Rectal smooth muscle tissue (tissue), 1 donor: ENCODE data around the gene POP7.
A peak's percentile ranks its signal among the peaks of the same experiment; 100 is the strongest.
"Not testable (repeated sequence)": the region's sequence is repeated elsewhere in the genome, so short reads cannot be mapped to it uniquely, and the experiment has no call there.

ENCODE experiments used
- H3K27ac ChIP-seq: one replicate; pipeline ENCODE4 v1.7.0; 2013; ENCODE audit warnings: low read depth, low read length, inconsistent platforms
- H3K27me3 ChIP-seq: one replicate; pipeline ENCODE4 v1.7.0; 2013; ENCODE audit warnings: low read length; ENCODE audit not compliant: control insufficient read depth, insufficient read depth
- H3K36me3 ChIP-seq: one replicate; pipeline ENCODE4 v1.7.0; 2013; ENCODE audit warnings: low read length; ENCODE audit not compliant: control insufficient read depth, insufficient read depth
- H3K4me1 ChIP-seq: one replicate; pipeline ENCODE4 v1.7.0; 2013; ENCODE audit warnings: low read length; ENCODE audit not compliant: control insufficient read depth, insufficient read depth
- H3K4me3 ChIP-seq: one replicate; pipeline ENCODE4 v1.7.0; 2013; ENCODE audit warnings: low read length
- H3K9ac ChIP-seq: one replicate; pipeline ENCODE4 v1.7.0; 2013; ENCODE audit warnings: low read length

POP7 gene

DNA sequence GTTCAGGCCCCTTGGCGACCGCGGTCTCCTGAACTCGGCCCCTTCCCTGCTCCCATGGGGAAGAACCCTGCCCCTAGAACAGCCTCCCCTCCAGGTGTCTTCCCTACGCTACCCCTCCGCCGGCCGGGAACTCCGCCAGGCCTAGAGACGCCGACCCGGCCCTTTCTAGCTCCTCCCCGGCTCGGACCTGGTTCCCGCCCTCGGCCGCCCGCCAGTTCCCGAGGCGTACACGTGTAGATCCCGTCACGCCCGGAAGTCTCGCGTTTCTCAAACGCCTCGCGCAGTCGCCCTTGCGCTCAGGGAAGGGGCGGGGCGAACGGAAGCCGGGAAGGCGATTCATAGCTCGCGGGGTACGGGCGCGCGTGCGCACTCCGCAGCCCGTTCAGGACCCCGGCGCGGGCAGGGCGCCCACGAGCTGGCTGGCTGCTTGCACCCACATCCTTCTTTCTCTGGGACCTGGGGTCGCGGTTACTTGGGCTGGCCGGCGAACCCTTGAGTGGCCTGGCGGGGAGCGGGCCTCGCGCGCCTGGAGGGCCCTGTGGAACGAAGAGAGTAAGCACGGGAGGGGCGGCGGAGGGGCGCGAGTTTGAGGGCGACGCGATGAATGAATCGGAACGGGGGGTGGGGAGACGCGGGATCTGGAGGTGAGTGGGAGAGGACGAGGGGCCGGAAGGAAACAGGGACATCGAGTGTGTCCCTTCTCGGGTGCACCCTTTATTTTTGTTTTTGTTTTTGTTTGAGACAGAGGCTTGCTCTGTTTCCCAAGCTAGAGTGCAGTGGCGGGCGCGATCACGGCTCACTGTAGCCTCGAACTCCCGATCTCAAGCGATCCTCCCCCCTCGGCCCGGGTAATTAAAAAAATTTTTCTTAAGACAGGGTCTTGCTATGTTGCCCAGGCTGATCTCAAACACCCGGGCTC is at the start of gene POP7:
Gene POP7, plus strand, starts transcription at position 369 of the 919 bp plus-strand sequence. CDS start 710 bp downstream, outside the sequence.
- no peaks in the 10 kb centered on the region for H3K27me3 ChIP-seq
- H3K4me1 ChIP-seq = peaks cover 9% of the 10 kb centered on the region
- peak within 1 kb of the TSS; percentile 94 for H3K4me3 ChIP-seq
- no peaks in the 10 kb centered on the region for H3K36me3 ChIP-seq
- H3K27ac ChIP-seq = peak within 1 kb of the TSS; percentile 85
- H3K9ac ChIP-seq = peak within 1 kb of the TSS; percentile 78

DNA sequence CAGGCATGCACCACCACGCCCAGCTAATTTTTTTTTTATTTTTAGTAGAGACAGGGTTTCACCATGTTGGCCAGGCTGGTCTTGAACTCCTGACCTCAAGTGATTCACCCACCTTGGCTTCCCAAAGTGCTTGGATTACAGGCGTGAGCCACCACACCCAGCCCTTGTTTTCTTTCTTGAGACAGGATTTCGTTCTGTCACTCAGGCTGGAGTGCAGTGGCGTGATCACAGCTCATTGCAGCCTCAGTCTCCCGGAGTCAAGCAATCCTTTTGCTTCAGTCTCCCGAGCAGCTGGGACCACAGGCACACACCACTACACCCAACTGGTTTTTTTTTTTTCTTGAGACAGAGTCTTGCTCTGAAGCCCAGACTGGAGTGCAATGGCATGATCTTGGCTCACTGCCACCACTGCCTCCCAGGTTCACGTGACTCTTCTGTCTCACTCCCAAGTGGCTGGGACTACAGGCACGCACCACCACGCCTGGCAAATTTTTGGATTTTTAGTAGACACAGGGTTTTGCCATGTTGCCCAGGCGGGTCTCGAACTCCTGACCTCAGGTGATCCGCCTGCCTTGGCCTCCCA is 43.6 kb upstream of the POP7 start:
- not testable (repeated sequence) for H3K9ac ChIP-seq, H3K27ac ChIP-seq, H3K27me3 ChIP-seq, H3K4me1 ChIP-seq, H3K36me3 ChIP-seq, H3K4me3 ChIP-seq

DNA sequence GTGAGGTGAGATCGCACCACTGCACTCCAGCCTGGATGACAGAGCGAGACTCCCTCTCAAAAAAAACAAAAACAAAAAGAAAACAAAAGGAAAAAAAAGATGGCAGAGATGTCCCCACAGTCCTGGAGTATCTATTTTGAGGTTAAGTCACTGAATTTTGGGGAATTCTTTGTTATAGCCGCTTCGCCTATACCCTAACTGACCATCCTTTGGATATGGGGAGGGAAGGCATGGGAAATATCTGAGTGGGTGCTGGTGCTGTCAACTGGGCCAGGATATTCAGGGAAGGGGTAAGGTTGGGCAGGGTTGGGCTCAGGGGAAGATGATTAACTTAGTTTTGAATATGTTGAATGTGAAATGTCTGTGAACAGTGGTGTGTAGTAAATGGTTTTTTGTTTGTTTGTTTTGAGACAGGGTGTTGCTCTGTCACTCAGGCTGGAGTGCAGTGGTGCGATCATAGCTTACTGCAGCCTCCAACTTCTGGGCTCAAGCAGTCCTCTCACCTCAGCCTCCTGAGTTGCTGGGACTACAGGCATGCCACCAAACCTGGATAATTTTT is 40.7 kb upstream of the POP7 start:
- H3K4me1 ChIP-seq = no peaks in the 10 kb centered on the region
- H3K36me3 ChIP-seq = no peaks in the 10 kb centered on the region
- H3K9ac ChIP-seq = no peak overlapping the region
- H3K4me3 ChIP-seq = no peak overlapping the region
- no peak overlapping the region for H3K27ac ChIP-seq
- H3K27me3 ChIP-seq = no peaks in the 10 kb centered on the region

DNA sequence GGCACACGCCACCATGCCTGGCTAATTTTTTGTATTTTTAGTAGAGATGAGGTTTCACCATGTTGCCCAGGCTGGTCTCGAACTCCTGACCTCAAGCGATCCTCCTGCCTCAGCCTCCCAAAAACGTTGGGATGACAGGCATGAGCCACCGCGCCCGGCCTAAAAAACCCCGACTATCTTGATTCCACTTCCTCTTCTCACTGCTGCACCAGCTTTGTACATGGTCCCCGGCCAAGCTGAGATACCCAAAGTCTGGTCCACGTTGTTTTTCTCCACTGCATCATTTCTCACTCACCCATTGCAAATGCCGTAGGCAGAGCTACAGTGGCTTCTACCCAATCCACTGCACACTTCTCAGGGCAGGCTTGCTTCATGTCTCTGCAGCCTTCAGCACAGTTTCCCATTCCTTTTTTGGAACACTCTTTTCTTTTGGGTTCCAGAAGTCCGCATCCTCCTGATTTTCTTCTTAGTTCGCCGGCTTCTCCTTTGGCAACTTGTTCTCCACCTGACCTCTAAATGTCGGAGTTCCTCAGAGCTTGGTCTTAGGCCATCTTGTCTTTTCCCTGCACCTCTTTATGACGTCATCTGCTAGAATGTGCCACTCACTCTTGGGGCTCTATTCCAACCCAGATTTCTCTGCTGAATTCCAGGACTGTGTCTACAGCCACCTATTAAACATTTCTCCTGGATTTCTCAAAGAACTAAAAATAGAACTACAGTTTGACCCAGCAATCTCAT is 38.4 kb upstream of the POP7 start:
- H3K4me3 ChIP-seq = no peak overlapping the region
- no peak overlapping the region for H3K27ac ChIP-seq
- H3K27me3 ChIP-seq = no peaks in the 10 kb centered on the region
- H3K9ac ChIP-seq = no peak overlapping the region
- H3K4me1 ChIP-seq = no peaks in the 10 kb centered on the region
- no peaks in the 10 kb centered on the region for H3K36me3 ChIP-seq

DNA sequence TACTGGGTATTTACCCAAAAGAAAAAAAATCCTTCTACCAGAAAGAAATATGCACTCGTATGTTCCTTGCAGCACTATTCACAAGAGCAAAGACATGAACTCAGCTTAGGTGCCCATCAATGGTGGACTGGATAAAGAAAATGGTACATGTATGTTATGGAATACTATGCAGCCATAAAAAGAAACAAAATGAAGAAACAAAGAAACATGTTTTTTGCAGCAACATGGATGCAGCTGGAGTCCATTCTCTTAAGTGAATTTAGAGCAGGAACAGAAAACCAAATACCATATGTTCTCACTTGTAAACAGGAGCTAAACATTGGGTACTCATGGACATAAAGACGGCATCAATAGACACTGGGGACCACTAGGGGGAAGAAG is 37.9 kb upstream of the POP7 start:
- no peaks in the 10 kb centered on the region for H3K36me3 ChIP-seq
- no peak overlapping the region for H3K4me3 ChIP-seq
- H3K9ac ChIP-seq = no peak overlapping the region
- H3K4me1 ChIP-seq = no peaks in the 10 kb centered on the region
- H3K27me3 ChIP-seq = no peaks in the 10 kb centered on the region
- H3K27ac ChIP-seq = no peak overlapping the region

DNA sequence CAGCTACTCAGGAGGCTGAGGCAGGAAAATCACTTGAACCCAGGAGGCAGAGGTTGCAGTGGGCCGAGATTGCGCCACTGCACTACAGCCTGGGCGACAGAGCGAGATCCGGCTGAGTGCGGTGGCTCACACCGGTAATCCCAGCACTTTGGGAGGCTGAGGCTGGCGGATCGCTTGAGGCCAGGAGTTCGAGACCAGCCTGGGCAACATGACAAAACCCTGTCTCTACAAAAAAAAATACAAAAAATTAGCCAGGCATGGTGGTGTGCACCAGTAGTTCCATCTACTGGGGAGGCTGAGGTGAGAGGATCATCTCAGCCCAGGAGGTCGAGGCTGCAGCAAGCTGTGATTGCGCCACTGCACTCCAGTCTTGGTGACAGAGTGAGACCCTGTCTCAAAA is 36.8 kb upstream of the POP7 start:
- H3K9ac ChIP-seq, H3K4me3 ChIP-seq, H3K36me3 ChIP-seq, H3K4me1 ChIP-seq, H3K27ac ChIP-seq, H3K27me3 ChIP-seq: not testable (repeated sequence)

DNA sequence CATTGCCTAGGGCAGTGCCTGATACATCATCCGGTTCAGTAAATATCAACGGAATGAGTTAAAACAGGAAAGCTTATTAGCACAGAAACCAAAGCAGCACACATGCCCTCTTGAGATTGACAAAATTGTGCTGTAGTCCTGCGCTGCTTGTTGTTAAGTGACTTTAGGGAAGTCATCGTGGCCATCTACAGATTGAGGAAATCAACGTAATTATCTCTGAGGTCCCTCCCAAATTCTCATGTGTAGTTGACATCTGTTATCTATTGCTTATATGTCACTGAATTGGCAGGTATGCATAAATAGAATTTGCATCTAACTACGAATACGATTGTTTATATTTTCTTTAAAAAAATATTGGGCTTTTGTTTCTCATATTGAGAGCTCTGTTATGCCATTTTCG is 35.8 kb upstream of the POP7 start:
- Histone ChIP-seq H3K27me3 (no peaks in the 10 kb centered on the region), H3K9ac (no peak overlapping the region), H3K4me3 (no peak overlapping the region), H3K4me1 (no peaks in the 10 kb centered on the region), H3K36me3 (no peaks in the 10 kb centered on the region), H3K27ac (no peak overlapping the region)

DNA sequence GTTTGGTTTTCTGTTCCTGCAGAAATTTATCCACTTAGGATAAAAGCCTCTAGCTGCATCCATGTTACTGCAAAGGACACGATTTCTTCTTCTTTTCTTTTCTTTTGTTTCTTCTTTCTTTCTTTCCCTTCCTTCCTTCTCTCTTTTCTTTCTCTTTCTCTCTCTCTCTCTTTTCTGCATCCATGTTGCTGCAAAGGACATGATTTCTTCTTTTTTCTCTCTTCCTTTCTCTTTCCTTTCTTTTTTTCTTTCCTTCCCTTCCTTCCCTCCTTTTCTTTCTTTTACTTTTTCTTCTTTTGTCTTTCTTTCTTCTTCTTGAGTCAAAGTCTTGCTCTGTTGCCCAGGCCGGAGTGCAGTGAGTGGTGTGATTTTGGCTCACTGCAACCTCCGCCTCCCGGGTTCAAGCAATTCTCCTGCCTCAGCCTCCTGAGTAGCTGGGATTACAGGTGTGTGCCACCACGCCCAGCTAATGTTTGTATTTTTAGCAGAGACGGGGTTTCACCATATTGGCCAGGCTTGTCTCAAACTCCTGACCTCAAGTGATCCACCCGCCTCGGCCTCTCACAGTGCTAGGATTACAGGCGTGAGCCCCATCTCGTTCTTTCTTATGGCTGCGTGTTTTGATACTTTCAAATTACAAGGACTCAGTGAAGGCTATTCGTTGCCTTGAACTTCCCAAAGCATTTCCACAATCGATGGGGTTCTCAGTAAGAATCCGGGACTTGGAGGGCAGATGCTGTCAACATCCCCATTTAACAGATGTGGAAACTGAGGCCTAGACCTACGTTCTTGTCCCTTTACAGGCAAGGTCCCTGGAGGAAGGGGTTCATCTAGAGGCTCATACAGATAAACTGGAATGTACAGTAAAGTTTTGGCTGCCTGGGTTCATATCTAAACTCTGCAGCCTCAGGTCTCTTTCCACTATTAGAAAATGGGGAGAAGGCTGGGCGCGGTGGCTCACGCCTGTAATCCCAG is 34.3 kb upstream of the POP7 start:
- no peak overlapping the region for H3K4me3 ChIP-seq
- H3K27me3 ChIP-seq = no peaks in the 10 kb centered on the region
- peaks cover 4% of the 10 kb centered on the region for H3K4me1 ChIP-seq
- peaks cover 2% of the 10 kb centered on the region for H3K36me3 ChIP-seq
- H3K9ac ChIP-seq = no peak overlapping the region
- no peak overlapping the region for H3K27ac ChIP-seq

DNA sequence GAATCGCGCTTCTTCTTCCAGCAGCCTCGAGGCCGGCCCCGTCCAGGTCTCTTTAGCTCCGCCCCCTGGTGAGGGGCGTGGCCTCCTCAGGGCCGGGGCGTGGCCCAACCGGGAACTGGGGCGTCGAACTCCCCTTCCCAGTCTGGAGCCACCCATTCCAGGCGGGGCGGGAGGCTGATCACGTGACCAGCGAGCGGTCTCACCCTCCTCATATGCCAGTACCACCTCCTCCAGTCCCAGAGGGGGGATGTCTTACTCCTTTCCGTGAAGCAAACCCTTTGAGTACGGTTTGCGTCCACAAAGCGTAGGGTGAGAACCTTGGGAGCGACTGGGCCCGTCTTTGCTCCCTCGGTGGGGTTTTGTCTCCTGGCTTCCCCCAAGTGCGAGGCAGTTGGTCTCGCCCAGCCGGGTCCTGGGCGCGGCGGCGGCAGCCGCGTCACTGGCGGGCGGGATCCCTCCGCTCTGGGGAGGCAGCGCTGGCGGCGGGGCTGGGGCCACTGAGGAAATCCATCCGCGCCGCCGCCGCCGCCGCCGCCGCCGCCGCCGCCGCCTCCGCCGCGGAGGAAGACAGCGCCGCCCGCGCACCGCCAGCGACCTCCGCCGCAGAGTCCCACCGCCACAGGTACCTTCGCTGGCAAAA is 32.5 kb upstream of the POP7 start, which contains the start of gene GNB2:
Gene GNB2, plus strand, starts transcription at position 439 of the 640 bp plus-strand sequence. CDS start 2,526 bp downstream, outside the sequence.
- Histone ChIP-seq H3K4me3 (peak within 1 kb of the TSS; percentile 95), H3K9ac (peak within 1 kb of the TSS; percentile 95), H3K4me1 (peaks cover 4% of the 10 kb centered on the region), H3K27ac (peak within 1 kb of the TSS; percentile 98), H3K36me3 (peaks cover 20% of the 10 kb centered on the region), H3K27me3 (no peaks in the 10 kb centered on the region)

DNA sequence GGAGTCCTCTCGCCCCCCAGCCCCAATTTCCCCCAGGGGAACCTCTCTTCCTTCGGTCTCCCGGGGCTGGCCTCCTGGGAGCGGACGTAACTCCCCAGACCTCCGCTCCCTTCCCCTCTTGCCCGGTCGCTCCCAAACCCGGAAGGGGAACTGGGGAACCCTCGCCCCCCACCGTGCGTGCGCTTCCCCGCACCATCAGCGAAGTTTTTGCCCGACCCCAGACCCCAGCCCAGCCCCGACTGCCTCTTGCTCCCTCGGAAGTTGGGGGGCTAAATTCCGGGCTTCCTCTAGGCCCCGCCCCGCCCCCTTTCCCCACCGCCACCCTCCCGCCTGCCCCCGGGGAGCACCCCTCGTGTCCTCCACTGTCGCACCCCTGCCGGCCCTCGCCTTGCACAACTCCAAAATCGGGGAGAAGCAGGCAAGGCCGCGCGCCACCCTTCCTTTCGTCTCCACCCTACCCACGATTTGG is 31.9 kb upstream of the POP7 start:
- Histone ChIP-seq H3K9ac (peak overlapping the region; percentile 95), H3K4me3 (peak overlapping the region; percentile 95), H3K36me3 (peaks cover 22% of the 10 kb centered on the region), H3K4me1 (peaks cover 4% of the 10 kb centered on the region), H3K27me3 (no peaks in the 10 kb centered on the region), H3K27ac (peak overlapping the region; percentile 98)
